Heart left ventricle (tissue), 13 donors: ENCODE data around the gene FZR1.

Experiments used
- POLR2A ChIP-seq, 2 donors: fragments of 450-650 bp; IDR thresholded peaks; one replicate each; pipeline ENCODE4 v1.6.1; 2017; ENCODE audit warnings: antibody characterized with exemption in 2 of 2, mild to moderate bottlenecking in 2 of 2, moderate library complexity in 2 of 2
- TF ChIP-seq, protein P1 (sequence below), 12 donors: fragments of 200-600 bp; sonication (generic) in 4 of 12; IDR thresholded peaks; one replicate each; pipeline versions ENCODE4 v1.5.0 to v1.8.0; 2018 to 2022; ENCODE audit warnings: antibody characterized with exemption in 12 of 12, mild to moderate bottlenecking in 5 of 12
- donor health status: ischemic (EF 13 %, LVEDD 7.1; RV severe dilation, severe dysfunction).
- donor health status: DM: no; HTN: yes; CAD: no.
- donor health status: DM: no; HTN: no; CAD: no.
- donor health status: ischemic (EF 25% LVEDD 6.9; RV normal size, moderate dysfunction).
- donor health status: ischemic (EF 25% LVEDD 5.7; RV mildly dilated, moderate dysfunction).
- donor health status: ischemic (EF 35%, LVEDD 5.7; RV mildly dilated, moderate dysfunction).
- donor health status: nonischemic (EF 11% LVEDD 7.7; RV severe dilation, severe dysfunction).
- donor health status: DM: yes; HTN: yes; CAD: no.
- donor health status: PGD.
- donor health status: ischemic (EF 29% LVEDD 5.4; RV normal size, mild dysfunction).
- donor health status: nonischemic (EF 23%, LVEDD 6.1; RV moderate dilation, normal function).

DNA sequence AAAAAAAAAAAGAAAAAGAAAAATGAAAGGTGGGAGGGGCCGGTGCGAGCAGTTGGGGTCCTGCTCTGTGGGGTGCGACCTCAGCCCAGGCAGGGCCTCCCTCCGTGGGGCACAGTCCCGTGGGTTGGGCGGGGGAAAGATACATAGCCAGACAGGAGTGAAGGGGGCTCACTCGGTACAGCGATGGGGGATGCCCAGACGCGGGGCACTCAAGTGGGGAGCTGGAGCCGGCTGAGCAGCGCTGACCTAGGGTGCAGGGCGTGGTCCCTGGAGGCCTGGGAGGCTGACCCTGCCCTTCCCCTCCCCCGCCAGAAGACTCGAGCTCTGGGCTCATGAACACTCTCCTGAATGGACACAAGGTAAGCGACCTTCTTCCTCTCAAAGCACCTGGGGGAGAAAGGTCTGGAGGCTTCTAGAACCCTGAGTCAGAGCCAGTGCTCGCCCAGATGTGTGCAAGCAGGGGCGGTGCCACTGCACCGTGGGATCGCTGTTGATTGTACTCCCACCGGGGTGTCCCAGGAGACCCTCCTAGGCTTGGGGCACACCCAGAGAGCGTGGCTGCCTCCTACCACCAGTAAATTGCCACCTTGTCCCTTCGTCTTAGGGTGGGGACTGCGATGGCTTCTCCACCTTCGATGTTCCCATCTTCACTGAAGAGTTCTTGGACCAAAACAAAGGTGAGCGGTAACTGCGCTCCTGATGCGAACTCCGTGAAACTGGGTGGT, 70.0 kb downstream of the FZR1 start:
- TF ChIP-seq, protein P1, sequence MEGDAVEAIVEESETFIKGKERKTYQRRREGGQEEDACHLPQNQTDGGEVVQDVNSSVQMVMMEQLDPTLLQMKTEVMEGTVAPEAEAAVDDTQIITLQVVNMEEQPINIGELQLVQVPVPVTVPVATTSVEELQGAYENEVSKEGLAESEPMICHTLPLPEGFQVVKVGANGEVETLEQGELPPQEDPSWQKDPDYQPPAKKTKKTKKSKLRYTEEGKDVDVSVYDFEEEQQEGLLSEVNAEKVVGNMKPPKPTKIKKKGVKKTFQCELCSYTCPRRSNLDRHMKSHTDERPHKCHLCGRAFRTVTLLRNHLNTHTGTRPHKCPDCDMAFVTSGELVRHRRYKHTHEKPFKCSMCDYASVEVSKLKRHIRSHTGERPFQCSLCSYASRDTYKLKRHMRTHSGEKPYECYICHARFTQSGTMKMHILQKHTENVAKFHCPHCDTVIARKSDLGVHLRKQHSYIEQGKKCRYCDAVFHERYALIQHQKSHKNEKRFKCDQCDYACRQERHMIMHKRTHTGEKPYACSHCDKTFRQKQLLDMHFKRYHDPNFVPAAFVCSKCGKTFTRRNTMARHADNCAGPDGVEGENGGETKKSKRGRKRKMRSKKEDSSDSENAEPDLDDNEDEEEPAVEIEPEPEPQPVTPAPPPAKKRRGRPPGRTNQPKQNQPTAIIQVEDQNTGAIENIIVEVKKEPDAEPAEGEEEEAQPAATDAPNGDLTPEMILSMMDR (IDR thresholded peaks at IDR 0.05) = no peak
- TF ChIP-seq POLR2A (IDR thresholded peaks at IDR 0.05) = no peak
